ENCODE results near the gene KCTD11. TPM values are rescaled to one million over a fixed set of nuclear protein-coding genes. Genes with fewer than 3 reads are reported as not detected.
A peak's percentile ranks its signal among the peaks of the same experiment; 100 is the strongest.

KCTD11 gene
- total and polyA plus RNA-seq, 2 of the 13 experiments (the other 11 are each of a cell fraction or from before 2014, with no cell fraction given): 1.6 to 2.6 TPM

DNA sequence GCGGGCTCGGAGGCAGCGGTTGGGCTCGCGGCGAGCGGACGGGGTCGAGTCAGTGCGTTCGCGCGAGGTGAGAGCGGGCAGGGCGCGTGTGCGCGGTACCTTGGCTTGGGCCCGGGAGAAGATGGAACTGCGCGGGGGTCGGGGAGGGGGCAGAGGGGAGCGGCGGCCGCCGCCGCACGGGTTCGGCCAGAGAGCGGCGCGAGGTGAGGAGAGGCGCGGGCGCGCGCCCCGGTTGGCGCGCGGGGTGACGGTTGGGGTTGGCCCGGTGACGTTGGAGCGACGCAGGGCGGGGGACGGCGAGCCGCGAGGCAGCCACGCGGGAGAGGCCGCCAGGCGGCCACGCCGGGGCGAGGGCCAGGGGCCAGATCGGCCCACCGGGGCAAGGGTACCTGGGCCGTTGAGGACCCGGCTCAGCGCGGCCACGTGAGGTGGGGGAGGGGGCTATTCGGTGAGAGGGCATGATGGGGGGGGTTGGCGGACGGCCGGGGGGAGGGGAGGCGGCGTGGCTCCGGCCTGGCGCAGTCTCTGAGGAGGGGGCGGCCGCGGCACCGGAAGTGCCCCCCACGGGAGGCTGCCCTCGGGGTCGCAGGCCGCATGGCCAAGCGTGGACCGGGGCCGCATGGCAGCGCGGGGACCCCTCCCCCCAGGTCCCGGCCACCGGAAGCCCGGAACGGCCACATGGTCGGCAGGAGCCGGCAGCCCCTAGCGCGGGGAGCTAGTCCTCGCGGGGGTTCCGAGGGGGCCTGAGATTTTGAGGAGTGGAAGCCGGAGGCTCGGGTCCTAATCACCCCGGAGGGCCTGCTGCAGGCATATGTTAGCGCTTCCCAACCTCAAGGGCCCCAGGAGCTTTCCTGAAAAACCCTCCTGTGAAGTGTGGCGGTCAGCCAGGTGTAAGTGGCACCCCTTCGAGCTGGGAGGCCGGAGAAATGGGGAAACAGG, 44.0 kb upstream of the KCTD11 start (continued):
- TF ChIP-seq YEATS4 (CRISPR knock-in tag; IDR thresholded peaks at IDR 0.05; ENCODE audit: borderline replicate concordance) (peak; percentile 65; the same call in 1 of the 2 replicates), IKZF4 (CRISPR knock-in tag; IDR thresholded peaks at IDR 0.05; ENCODE audit: borderline replicate concordance, low read depth, not compliant biosample characterization) (peak; percentile 55), CAMTA2 (CRISPR knock-in tag; IDR thresholded peaks at IDR 0.05; ENCODE audit: borderline replicate concordance) (0 out of 2 replicates have a peak, but pooled peaks have one; percentile 73), ATF7 (IDR thresholded peaks at IDR 0.05) (no peak), ATF7 (CRISPR knock-in tag; IDR thresholded peaks at IDR 0.05) (0 out of 2 replicates have a peak, but pooled peaks have one; percentile 23), POLR2A (IDR thresholded peaks at IDR 0.05; ENCODE audit: insufficient read depth in 1 of 2, low read depth in 2 of 2, low read length in 2 of 2) (peak in 1 of 2 experiments; percentile 61; a peak in 2 of 4 replicates), ZNF724P (CRISPR knock-in tag; IDR thresholded peaks at IDR 0.05; ENCODE audit: borderline replicate concordance) (0 out of 2 replicates have a peak, but pooled peaks have one; percentile 54), KAT8 (CRISPR knock-in tag; IDR thresholded peaks at IDR 0.05) (0 out of 2 replicates have a peak, but pooled peaks have one; percentile 12), U2AF2 (IDR thresholded peaks at IDR 0.05; ENCODE audit: low read depth, low read length) (no peak)
- TF ChIP-seq, protein P1, sequence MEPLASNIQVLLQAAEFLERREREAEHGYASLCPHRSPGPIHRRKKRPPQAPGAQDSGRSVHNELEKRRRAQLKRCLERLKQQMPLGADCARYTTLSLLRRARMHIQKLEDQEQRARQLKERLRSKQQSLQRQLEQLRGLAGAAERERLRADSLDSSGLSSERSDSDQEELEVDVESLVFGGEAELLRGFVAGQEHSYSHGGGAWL (CRISPR knock-in tag; IDR thresholded peaks at IDR 0.05): peak; percentile 75
- TF ChIP-seq, protein P2, sequence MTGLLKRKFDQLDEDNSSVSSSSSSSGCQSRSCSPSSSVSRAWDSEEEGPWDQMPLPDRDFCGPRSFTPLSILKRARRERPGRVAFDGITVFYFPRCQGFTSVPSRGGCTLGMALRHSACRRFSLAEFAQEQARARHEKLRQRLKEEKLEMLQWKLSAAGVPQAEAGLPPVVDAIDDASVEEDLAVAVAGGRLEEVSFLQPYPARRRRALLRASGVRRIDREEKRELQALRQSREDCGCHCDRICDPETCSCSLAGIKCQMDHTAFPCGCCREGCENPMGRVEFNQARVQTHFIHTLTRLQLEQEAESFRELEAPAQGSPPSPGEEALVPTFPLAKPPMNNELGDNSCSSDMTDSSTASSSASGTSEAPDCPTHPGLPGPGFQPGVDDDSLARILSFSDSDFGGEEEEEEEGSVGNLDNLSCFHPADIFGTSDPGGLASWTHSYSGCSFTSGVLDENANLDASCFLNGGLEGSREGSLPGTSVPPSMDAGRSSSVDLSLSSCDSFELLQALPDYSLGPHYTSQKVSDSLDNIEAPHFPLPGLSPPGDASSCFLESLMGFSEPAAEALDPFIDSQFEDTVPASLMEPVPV (CRISPR knock-in tag; IDR thresholded peaks at IDR 0.05): peak; percentile 59
